Thymus (tissue), 11 donors: Measurements from ENCODE around the gene MAOA. TPM values are rescaled to one million over a fixed set of nuclear protein-coding genes. Genes with fewer than 3 reads are reported as not detected.
A peak's percentile ranks its signal among the peaks of the same experiment; 100 is the strongest.

Experiments
- DNase-seq, 9 donors: peaks; one replicate each; pipeline ENCODE4 v3.0.0-alpha.2; 2013; ENCODE audit warnings: low spot score in 9 of 9, low read depth in 6 of 9, missing footprints in 1 of 9
- H3K27ac ChIP-seq, 2 donors: one replicate each; pipeline ENCODE4 v1.5.1; 2013; ENCODE audit warnings: control low read depth in 1 of 2, low read depth in 1 of 2, low read length in 1 of 2, mild to moderate bottlenecking in 1 of 2, moderate library complexity in 1 of 2
- H3K27me3 ChIP-seq, 2 donors: one replicate each; pipeline ENCODE4 v1.5.1; 2013; ENCODE audit warnings: low read length in 1 of 2; ENCODE audit not compliant: control insufficient read depth in 2 of 2, insufficient read depth in 1 of 2
- H3K36me3 ChIP-seq, 2 donors: one replicate each; pipeline ENCODE4 v1.5.1; 2013; ENCODE audit warnings: low read length in 1 of 2, mild to moderate bottlenecking in 1 of 2, moderate library complexity in 1 of 2; ENCODE audit not compliant: control insufficient read depth in 2 of 2, insufficient read depth in 2 of 2
- H3K4me1 ChIP-seq, 2 donors: one replicate each; pipeline ENCODE4 v1.5.1; 2013; ENCODE audit warnings: low read length in 2 of 2; ENCODE audit not compliant: control insufficient read depth in 2 of 2, insufficient read depth in 2 of 2
- H3K4me3 ChIP-seq, 2 donors: one replicate each; pipeline ENCODE4 v1.5.1; 2013; ENCODE audit warnings: low read length in 2 of 2, control low read depth in 1 of 2, mild to moderate bottlenecking in 1 of 2
- H3K9me3 ChIP-seq, 2 donors: one replicate each; pipeline ENCODE4 v1.5.1; 2013; ENCODE audit warnings: low read length in 1 of 2, mild to moderate bottlenecking in 1 of 2; ENCODE audit not compliant: control insufficient read depth in 2 of 2, insufficient read depth in 1 of 2
- WGBS: extraction: QIAGEN DNeasy Blood & Tissue Kit; methylation state at CpG from one replicate; pipeline ENCODE4 v1.1.7; 2013; 5-methylcytosine and 5-hydroxymethylcytosine counted together
- polyA plus RNA-seq: library from polyadenylated mRNA; stranded (reverse); fragments of 200-250 nt; gene quantifications from one replicate; pipeline ENCODE4 v1.2.3, GENCODE V29; 2013
- total RNA-seq: library from RNA; stranded (reverse); fragments of 120-200 nt; gene quantifications from one replicate; pipeline ENCODE4 v1.2.4, GENCODE V29; 2013
- donor health status: healthy.

Gene MAOA
- total and polyA plus RNA-seq, 2 donors: 0.99 to 51.3 TPM

GRCh38 chrX:43654431-43655150, 1.5 kb upstream of the MAOA start:
- DNase-seq: peak; percentile 68 to 93 (median 79)
- H3K4me1 ChIP-seq: peaks cover 0 to 5% of the 10 kb centered on the region in 2 donors
- no peaks in the 10 kb centered on the region for H3K36me3 ChIP-seq
- peak overlapping the region; percentile 75 to 84 for H3K27ac ChIP-seq
- peaks cover 0 to 5% of the 10 kb centered on the region in 2 donors for H3K9me3 ChIP-seq
- WGBS: under 1% methylated on average over 41 of the region's 57 CpGs
- peak overlapping the region; percentile 59 to 61 for H3K4me3 ChIP-seq
- H3K27me3 ChIP-seq: peaks cover 0 to 17% of the 10 kb centered on the region in 2 donors

DNA sequence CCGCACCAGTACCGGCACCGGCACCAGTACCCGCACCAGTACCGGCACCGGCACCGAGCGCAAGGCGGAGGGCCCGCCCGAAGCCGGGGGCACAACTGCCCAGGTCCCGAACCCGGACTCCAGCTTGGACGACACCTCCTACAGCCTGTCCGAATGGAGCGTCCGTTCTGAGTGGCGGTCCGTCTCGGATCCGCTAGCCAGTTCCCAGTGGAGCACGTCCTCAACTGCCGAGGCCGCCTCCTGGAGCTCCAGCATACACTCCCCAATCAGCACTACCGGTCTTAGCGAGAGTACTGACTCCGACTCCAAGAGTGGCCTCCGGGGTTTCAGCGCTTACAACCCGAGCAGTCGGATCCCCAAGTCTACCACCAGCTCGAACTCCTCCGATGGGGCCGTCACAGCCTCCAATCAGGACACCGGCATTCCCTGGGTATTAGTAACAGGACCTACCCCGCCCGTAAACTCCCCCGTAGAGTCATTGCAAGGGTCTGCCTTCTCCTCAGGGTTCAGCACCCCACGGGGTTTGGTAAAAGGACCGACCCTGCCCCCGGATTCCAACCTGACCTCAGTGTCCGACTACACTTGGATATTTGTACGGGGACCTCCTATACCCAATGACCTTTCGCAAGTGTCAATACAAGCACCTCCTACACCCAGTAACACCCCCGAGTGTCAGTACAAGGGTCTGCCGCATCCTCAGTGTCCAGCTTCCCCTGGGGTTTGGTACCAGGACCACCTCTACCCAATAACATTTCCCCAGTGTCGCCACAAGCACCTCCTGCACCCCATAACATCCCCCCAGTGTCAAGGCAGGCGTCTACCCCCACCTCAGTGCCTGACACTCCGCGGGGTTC, 721 bp upstream of the MAOA start:
- peaks cover 0 to 5% of the 10 kb centered on the region in 2 donors for H3K9me3 ChIP-seq
- no peaks in the 10 kb centered on the region for H3K36me3 ChIP-seq
- peaks cover 0 to 5% of the 10 kb centered on the region in 2 donors for H3K4me1 ChIP-seq
- H3K27ac ChIP-seq: peak overlapping the region in 1 of 2 donors; percentile 18
- under 1% methylated on average over 51 of the region's 51 CpGs for WGBS
- peak overlapping the region; percentile 59 to 61 for H3K4me3 ChIP-seq
- peaks cover 0 to 17% of the 10 kb centered on the region in 2 donors for H3K27me3 ChIP-seq
- peak in 4 of 9 donors; percentile 13 to 46 (median 28) for DNase-seq

DNA sequence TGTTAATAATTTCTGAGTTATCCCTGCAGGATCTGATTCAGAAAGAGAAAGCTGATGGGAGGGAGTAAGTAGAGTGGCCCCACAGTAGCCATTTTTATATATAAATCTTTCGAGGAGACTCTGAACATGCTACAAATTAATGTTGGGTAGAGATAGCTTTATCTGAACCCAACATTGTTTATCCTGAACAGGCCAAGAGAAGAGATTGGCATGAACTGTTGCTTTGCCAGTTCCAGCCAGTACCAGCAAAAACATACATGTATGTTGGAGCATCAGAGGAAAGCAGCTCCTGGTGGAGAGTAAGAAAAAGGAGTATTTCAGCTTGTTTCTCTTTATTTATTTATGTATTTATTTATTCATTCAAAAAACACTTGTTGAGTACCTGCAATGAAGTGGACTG, 1.6 kb downstream of the MAOA start:
- 97% methylated on average over 1 of the region's 1 CpG for WGBS
- Histone ChIP-seq H3K4me1 (peaks cover 0 to 5% of the 10 kb centered on the region in 2 donors), H3K27ac (no peak overlapping the region), H3K36me3 (no peaks in the 10 kb centered on the region), H3K9me3 (peaks cover 0 to 5% of the 10 kb centered on the region in 2 donors), H3K4me3 (no peak overlapping the region), H3K27me3 (peaks cover 0 to 17% of the 10 kb centered on the region in 2 donors)
- DNase-seq: no peak

DNA sequence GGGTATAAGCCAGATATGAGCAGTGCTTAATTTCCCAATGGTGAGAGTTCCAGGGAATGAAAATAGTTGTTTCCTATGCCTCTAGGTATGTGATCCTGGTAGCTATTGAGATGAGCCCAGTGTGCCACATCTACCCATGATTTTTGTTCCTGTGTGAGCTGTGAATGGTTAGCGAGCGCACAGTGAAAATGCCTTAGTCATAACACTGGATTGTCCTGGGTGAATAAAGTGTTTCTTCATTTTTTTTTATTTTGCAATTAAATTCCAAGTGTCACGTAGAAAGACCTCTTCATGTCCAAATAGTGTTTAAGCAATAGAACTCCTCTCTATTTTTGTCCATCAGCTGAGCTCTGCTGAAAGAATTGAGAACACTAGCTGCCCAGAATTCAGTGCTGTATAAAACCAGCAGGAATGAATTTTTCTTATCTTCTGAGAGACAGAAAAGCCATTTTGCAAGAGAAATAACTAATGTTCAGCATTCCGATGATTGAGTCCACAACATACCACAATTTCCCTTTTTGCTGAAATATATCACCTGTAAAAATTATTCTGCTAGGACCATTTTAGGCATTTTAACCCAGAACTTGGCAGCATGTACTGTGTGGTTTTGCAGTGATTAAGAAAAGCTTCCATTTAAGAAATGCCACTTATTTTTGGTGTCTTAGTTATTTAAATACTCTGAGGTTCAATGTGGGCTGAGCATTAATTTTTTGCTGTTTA, 5.6 kb downstream of the MAOA start:
- WGBS: 65% methylated on average over 4 of the region's 4 CpGs
- H3K9me3 ChIP-seq: no peaks in the 10 kb centered on the region
- no peak overlapping the region for H3K4me3 ChIP-seq
- DNase-seq: no peak
- H3K4me1 ChIP-seq: no peaks in the 10 kb centered on the region
- H3K27ac ChIP-seq: no peak overlapping the region
- H3K36me3 ChIP-seq: no peaks in the 10 kb centered on the region
- no peaks in the 10 kb centered on the region for H3K27me3 ChIP-seq

DNA sequence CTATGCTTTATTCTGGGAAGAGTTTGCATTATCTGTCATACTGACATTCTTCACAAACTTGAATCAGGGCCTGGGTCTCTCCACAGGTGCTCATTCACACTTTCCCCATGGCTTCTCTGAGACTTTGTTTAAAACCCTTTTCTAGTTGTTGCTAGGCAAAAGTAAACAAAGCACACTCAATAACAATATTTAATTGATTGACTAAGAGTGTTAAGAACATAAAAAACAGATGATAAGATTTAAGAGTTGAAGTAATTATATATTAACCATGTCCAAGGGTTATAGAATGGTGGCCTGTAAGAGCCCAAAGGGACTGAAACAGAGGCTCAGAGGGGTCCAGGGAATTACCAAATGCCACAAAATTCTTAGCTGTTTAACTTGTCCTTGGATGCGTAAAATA, 7.1 kb downstream of the MAOA start:
- no peaks in the 10 kb centered on the region for H3K9me3 ChIP-seq
- H3K36me3 ChIP-seq: no peaks in the 10 kb centered on the region
- no peaks in the 10 kb centered on the region for H3K27me3 ChIP-seq
- WGBS: 94% methylated on average over 1 of the region's 1 CpG
- no peaks in the 10 kb centered on the region for H3K4me1 ChIP-seq
- no peak overlapping the region for H3K27ac ChIP-seq
- no peak overlapping the region for H3K4me3 ChIP-seq
- DNase-seq: no peak

DNA sequence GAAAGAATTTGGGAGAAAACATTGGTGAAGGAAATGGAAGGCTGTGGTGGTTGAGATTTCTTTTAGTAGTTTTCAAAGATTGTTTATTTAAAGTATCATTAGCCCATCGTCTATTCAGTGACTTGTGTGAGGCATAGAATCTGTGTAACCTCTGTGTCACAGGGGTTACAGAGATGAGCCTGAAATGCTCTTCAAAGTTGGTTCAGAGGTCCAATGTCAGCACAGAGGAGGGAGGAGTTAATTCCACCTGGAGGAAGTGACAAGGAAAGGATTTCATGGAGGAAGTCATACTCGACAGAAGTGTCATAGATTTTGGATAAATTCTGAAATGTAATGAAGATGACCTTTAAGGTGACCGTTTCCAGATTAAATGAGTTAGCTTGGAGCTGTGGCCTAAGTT, 8.2 kb downstream of the MAOA start:
- Histone ChIP-seq H3K27ac (no peak overlapping the region), H3K27me3 (no peaks in the 10 kb centered on the region), H3K4me1 (no peaks in the 10 kb centered on the region), H3K4me3 (no peak overlapping the region), H3K9me3 (no peaks in the 10 kb centered on the region), H3K36me3 (no peaks in the 10 kb centered on the region)
- no peak for DNase-seq
- 96% methylated on average over 3 of the region's 3 CpGs for WGBS

DNA sequence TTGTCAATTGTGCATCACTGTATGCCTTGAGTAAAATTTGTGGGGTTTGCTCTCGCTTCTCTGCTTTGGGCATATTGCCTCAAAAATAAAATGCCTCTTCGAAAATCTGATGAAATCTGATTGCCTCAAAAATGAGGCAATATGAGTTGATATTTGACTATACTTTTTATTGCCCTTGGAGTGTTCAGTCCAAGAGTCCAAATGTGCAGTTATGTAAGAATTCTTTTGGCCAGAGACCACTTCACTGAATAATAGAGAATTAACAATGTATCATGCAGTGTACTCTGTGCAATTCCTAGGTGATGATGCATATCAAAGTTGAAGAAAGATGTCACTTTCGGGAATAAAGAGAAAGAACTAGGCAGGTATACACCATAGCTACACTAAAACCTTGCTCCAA, 8.6 kb downstream of the MAOA start:
- Histone ChIP-seq H3K4me3 (no peak overlapping the region), H3K27ac (no peak overlapping the region), H3K9me3 (no peaks in the 10 kb centered on the region), H3K27me3 (no peaks in the 10 kb centered on the region), H3K36me3 (no peaks in the 10 kb centered on the region), H3K4me1 (no peaks in the 10 kb centered on the region)
- WGBS: 92% methylated on average over 3 of the region's 3 CpGs
- DNase-seq: no peak

DNA sequence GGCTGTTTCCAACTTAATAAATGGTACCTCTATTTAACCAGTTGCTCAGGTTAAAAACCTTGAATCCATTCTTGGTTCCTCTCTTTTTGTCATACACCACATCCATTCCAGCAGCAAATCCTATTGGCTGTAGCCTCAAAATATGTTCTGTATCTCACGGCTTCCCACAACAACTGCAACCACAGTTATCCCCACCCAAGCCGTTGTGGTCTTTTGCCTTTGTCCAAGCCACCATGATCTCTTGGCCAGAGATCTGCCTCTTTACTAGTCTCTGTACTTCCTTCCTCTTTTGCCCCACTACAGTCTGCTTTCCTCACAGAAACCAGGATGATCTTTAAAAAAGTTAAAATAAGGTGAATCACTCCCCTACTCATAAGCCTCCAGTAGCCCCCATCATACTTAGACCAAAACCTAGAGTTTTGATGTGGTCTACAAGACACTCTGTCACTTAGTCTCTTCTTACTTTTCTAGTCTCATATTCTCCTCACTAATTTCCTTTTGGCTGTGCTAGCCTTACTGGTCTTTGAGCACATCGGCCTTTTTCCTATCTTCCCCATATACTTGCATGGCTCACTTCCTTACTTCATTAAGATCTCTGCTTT, 10.3 kb downstream of the MAOA start:
- Histone ChIP-seq H3K27ac (no peak overlapping the region), H3K4me1 (no peaks in the 10 kb centered on the region)

More for the DNA sequence above, 10.3 kb downstream of the MAOA start:
- no peaks in the 10 kb centered on the region for H3K9me3 ChIP-seq
- no peaks in the 10 kb centered on the region for H3K36me3 ChIP-seq
- H3K4me3 ChIP-seq: no peak overlapping the region
- no peak for DNase-seq
- WGBS: 29% methylated on average over 3 of the region's 3 CpGs
- no peaks in the 10 kb centered on the region for H3K27me3 ChIP-seq
